A549 (cell line): ENCODE data around the gene SRGAP3. TPM values are rescaled to one million over a fixed set of nuclear protein-coding genes. Genes with fewer than 3 reads are reported as not detected.

Experiments used
- ATAC-seq, 2 experiments: fragments of 200-7000 bp in 1 of 2; fragments of >200 bp in 1 of 2; cut with Nextera tagmentation in 1 of 2; cut with Tn5 transposase in 1 of 2; 3 replicates each; pipeline versions ENCODE4 v1.8.0 to v1.9.1; 2018 to 2020; ENCODE audit warnings: mild to moderate bottlenecking in 1 of 2, moderate library complexity in 1 of 2
- CTCF ChIA-PET: fragments of 300-600 bp; sonication (Branson Sonifier 250); formaldehyde crosslinking; extraction: SDS; loops from one replicate; lab custom pipeline; 2021; ENCODE audit warnings: antibody characterized with exemption, inconsistent platforms; lab: Yijun Ruan, JAX
- POLR2A ChIA-PET: fragments of 350-600 bp; formaldehyde crosslinking; extraction: SDS; loops from one replicate; lab custom pipeline; 2021; ENCODE audit warnings: antibody characterized with exemption, inconsistent platforms; lab: Yijun Ruan, JAX
- DNase-seq, 2 experiments: peaks; one replicate each; pipeline versions ENCODE4 v3.0.0 to v3.0.0-alpha.2; 2011 to 2016; ENCODE audit warnings: low read depth in 1 of 2, low spot score in 1 of 2
- FAIRE-seq: peaks from 2 replicates; lab custom pipeline; 2011; peaks lifted over from hg19 to GRCh38; lab: Jason Lieb, UNC
- H3K27ac ChIP-seq, 2 experiments: fragments of >200 bp; sonication (Bioruptor Twin); formaldehyde crosslinking; 3 replicates each; pipeline ENCODE4 v1.5.1; 2016 to 2017
- H3K4me1 ChIP-seq: fragments of >200 bp; sonication (Bioruptor Twin); formaldehyde crosslinking; 3 replicates; pipeline ENCODE4 v1.6.1; 2016
- H3K4me2 ChIP-seq: fragments of >200 bp; sonication (Bioruptor Twin); formaldehyde crosslinking; 3 replicates; pipeline ENCODE4 v1.6.1; 2016
- H3K4me3 ChIP-seq: fragments of >200 bp; sonication (Bioruptor Twin); formaldehyde crosslinking; 3 replicates; pipeline ENCODE4 v1.5.1; 2016
- H3K9me3 ChIP-seq: fragments of >200 bp; sonication (Bioruptor Twin); formaldehyde crosslinking; 3 replicates; pipeline ENCODE4 v1.6.1; 2016
- BHLHE40 ChIP-seq: IDR thresholded peaks from 2 replicates; pipeline ENCODE4 v1.6.1; 2012; ENCODE audit warnings: low read depth, low read length, inconsistent platforms
- CBX2 ChIP-seq: fragments of 200-600 bp; sonication (generic); IDR thresholded peaks from 2 replicates; pipeline ENCODE4 v1.6.1; 2016; ENCODE audit warnings: low read depth, mild to moderate bottlenecking, borderline replicate concordance
- CHD4 ChIP-seq: fragments of 200-600 bp; sonication (generic); IDR thresholded peaks from 2 replicates; pipeline ENCODE4 v1.6.1; 2016; ENCODE audit warnings: antibody characterized with exemption, mild to moderate bottlenecking, borderline replicate concordance
- EHF ChIP-seq: fragments of 250-450 bp; sonication (Bioruptor Pico); IDR thresholded peaks from 2 replicates; pipeline ENCODE4 v1.5.0; 2020; ENCODE audit warnings: mild to moderate bottlenecking
- EHMT2 ChIP-seq: fragments of 200-600 bp; sonication (generic); IDR thresholded peaks from 2 replicates; pipeline ENCODE4 v1.6.1; 2016; ENCODE audit warnings: antibody characterized with exemption, low read depth, mild to moderate bottlenecking, moderate library complexity
- ELK1 ChIP-seq: fragments of 150-350 bp; IDR thresholded peaks from 2 replicates; pipeline ENCODE4 v1.6.1; 2014; ENCODE audit warnings: low read depth, mild to moderate bottlenecking, low read length
- EP300 ChIP-seq, 2 experiments: fragments of >200 bp; sonication (Bioruptor Twin); formaldehyde crosslinking; IDR thresholded peaks; 2 replicates in 1 of 2; 3 replicates in 1 of 2; pipeline ENCODE4 v1.6.1; 2016 to 2017
- ESRRA ChIP-seq: fragments of 150-350 bp; IDR thresholded peaks from 2 replicates; pipeline ENCODE4 v1.6.1; 2014; ENCODE audit warnings: mild to moderate bottlenecking, low read length, borderline replicate concordance
- GATA3 ChIP-seq: IDR thresholded peaks from 2 replicates; pipeline ENCODE4 v1.6.1; 2012; ENCODE audit warnings: borderline replicate concordance
- HDAC2 ChIP-seq: fragments of 200-600 bp; sonication (generic); IDR thresholded peaks from 2 replicates; pipeline ENCODE4 v1.6.1; 2016
- HEYL ChIP-seq: fragments of 250-450 bp; sonication (Bioruptor Pico); IDR thresholded peaks from 2 replicates; pipeline ENCODE4 v1.8.0; 2021; ENCODE audit warnings: mild to moderate bottlenecking, moderate library complexity
- HOXA7 ChIP-seq: fragments of 250-450 bp; sonication (Bioruptor Pico); IDR thresholded peaks from 2 replicates; pipeline ENCODE4 v1.5.0; 2020; ENCODE audit warnings: mild to moderate bottlenecking, moderate library complexity
- HOXB13 ChIP-seq: fragments of 250-450 bp; sonication (Bioruptor Pico); IDR thresholded peaks from 2 replicates; pipeline ENCODE4 v1.5.0; 2020; ENCODE audit warnings: low read depth, mild to moderate bottlenecking, moderate library complexity
- JUN ChIP-seq, 2 experiments: fragments of >200 bp; sonication (Bioruptor Twin); formaldehyde crosslinking; IDR thresholded peaks; 2 replicates in 1 of 2; 3 replicates in 1 of 2; pipeline ENCODE4 v1.6.1; 2016 to 2017
- KDM5A ChIP-seq: fragments of 200-600 bp; sonication (generic); IDR thresholded peaks from 2 replicates; pipeline ENCODE4 v1.6.1; 2016; ENCODE audit warnings: antibody characterized with exemption, mild to moderate bottlenecking
- MAFK ChIP-seq: fragments of 450-650 bp; IDR thresholded peaks from 2 replicates; pipeline ENCODE4 v1.6.1; 2014; ENCODE audit not compliant: partially characterized antibody
- MAZ ChIP-seq: fragments of 150-350 bp; IDR thresholded peaks from 2 replicates; pipeline ENCODE4 v1.6.1; 2014; ENCODE audit warnings: antibody characterized with exemption, low read depth, low read length, borderline replicate concordance
- MYC ChIP-seq: IDR thresholded peaks from 2 replicates; pipeline ENCODE4 v1.6.1; 2012; ENCODE audit warnings: mild to moderate bottlenecking, inconsistent platforms, low read length, improper control_type of control experiment, borderline replicate concordance
- NR3C1 ChIP-seq: fragments of >200 bp; sonication (Bioruptor Twin); formaldehyde crosslinking; IDR thresholded peaks from 3 replicates; pipeline ENCODE4 v1.6.1; 2017
- RAD21 ChIP-seq, 2 experiments: fragments of >200 bp in 1 of 2; sonication (Bioruptor Twin) in 1 of 2; formaldehyde crosslinking in 1 of 2; IDR thresholded peaks in 1 of 2; conservative IDR thresholded peaks in 1 of 2; 2 replicates in 1 of 2; 3 replicates in 1 of 2; pipeline ENCODE4 v1.6.1; 2012 to 2018; ENCODE audit warnings: inconsistent platforms in 1 of 2
- RARB ChIP-seq: fragments of 250-450 bp; sonication (Bioruptor Pico); IDR thresholded peaks from 2 replicates; pipeline ENCODE4 v1.8.0; 2021; ENCODE audit warnings: mild to moderate bottlenecking, moderate library complexity
- RCOR1 ChIP-seq: fragments of 150-350 bp; IDR thresholded peaks from 2 replicates; pipeline ENCODE4 v1.6.1; 2014; ENCODE audit warnings: antibody characterized with exemption, low read length, low read depth
- SREBF2 ChIP-seq: fragments of 450-650 bp; IDR thresholded peaks from 2 replicates; pipeline ENCODE4 v1.6.1; 2014; ENCODE audit warnings: mild to moderate bottlenecking, moderate library complexity
- TFCP2L1 ChIP-seq: fragments of 250-450 bp; sonication (Bioruptor Pico); IDR thresholded peaks from 2 replicates; pipeline ENCODE4 v1.5.0; 2021; ENCODE audit warnings: mild to moderate bottlenecking
- ZFP36 ChIP-seq: fragments of 450-650 bp; IDR thresholded peaks from 2 replicates; pipeline ENCODE4 v1.6.1; 2014; ENCODE audit warnings: borderline replicate concordance; ENCODE audit not compliant: partially characterized antibody
- ZSCAN20 ChIP-seq: fragments of 250-450 bp; sonication (Bioruptor Pico); IDR thresholded peaks from 2 replicates; pipeline ENCODE4 v1.8.0; 2022; ENCODE audit warnings: mild to moderate bottlenecking, moderate library complexity
- WGBS: methylation state at CpG from one replicate; pipeline ENCODE4 v1.1.6; 2017; ENCODE audit errors: missing lambda C conversion rate; 5-methylcytosine and 5-hydroxymethylcytosine counted together
- polyA plus RNA-seq, 4 experiments: library from polyadenylated mRNA; depleted of rRNA in 3 of 4; stranded (reverse); fragments of >200 nt; fragmentation: RNase III in 1 of 4; extraction: RNeasy Plus Mini Kit Qiagen cat#74134 plus additional on column Dnase treatment in 1 of 4; gene quantifications; 2 replicates in 3 of 4; 3 replicates in 1 of 4; pipeline ENCODE4 v1.2.3, GENCODE V29; 2011 to 2017
- TF ChIP-seq, protein P1 (sequence below): fragments of 250-450 bp; sonication (Bioruptor Pico); IDR thresholded peaks from 2 replicates; pipeline ENCODE4 v1.5.0; 2020; ENCODE audit warnings: low read depth, mild to moderate bottlenecking, moderate library complexity
- TF ChIP-seq, protein P2 (sequence below): fragments of 250-450 bp; sonication (Bioruptor Pico); IDR thresholded peaks from 2 replicates; pipeline ENCODE4 v1.5.0; 2021; ENCODE audit warnings: mild to moderate bottlenecking, moderate library complexity, borderline replicate concordance
- TF ChIP-seq, protein P3 (sequence below): IDR thresholded peaks from 2 replicates; pipeline ENCODE4 v1.6.1; 2012; ENCODE audit warnings: low read depth, borderline replicate concordance

SRGAP3 gene
- polyA plus RNA-seq, 2 of the 4 experiments (the other 2 are of a cell fraction) = 1.6 to 2.5 TPM

GRCh38 chr3:9059489-9060400, 189.7 kb downstream of the SRGAP3 start:
- DNase-seq = no peak
- FAIRE-seq = no peak
- no peak; a peak in 1 of 6 replicates for ATAC-seq
- TF ChIP-seq GATA3 = no peak
- no peak for TF ChIP-seq HOXA7 (CRISPR knock-in tag)
- TF ChIP-seq EHF (CRISPR knock-in tag) = no peak
- no peak for TF ChIP-seq NR3C1
- TF ChIP-seq KDM5A = no peak
- no peak for TF ChIP-seq TFCP2L1 (CRISPR knock-in tag)
- TF ChIP-seq HEYL (CRISPR knock-in tag) = no peak
- no peak for TF ChIP-seq ESRRA
- no peak overlapping the region for H3K4me2 ChIP-seq
- 68% methylated on average over 18 of the region's 19 CpGs for WGBS
- H3K27ac ChIP-seq = no peak overlapping the region
- ChIA-PET POLR2A (no interaction called here), CTCF (interaction anchor here (0.6 to 2.7 kb wide), 5 partner anchors 8 to 252 kb away, joined by 3 to 14 read pairs (median 3); no protein-coding TSS in a partner anchor)
- no peak overlapping the region for H3K4me3 ChIP-seq
- H3K4me1 ChIP-seq = no peaks in the 10 kb centered on the region
- peaks cover 5% of the 10 kb centered on the region; the same call in 1 of the 3 replicates for H3K9me3 ChIP-seq

DNA sequence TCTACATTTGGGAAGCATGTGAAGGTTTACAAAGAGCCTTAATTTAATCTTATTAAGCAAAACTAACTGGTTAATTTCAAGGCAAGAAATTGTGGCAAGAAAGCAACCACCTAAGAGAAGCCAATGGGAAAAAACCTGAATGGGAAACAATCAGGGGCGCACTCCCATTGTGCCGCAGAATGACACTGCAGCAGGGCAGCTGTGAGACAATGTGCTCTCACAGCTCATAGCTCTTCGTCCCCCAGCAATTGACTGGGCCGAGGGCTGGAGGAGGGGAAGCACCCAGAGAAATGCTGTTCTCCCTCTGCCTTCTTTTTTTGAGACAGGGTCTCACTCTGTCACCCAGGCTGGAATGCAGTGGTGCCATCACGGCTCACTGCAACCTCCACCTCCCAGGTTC, 192.9 kb downstream of the SRGAP3 start:
- FAIRE-seq (no peak), DNase-seq (no peak), ATAC-seq (no peak)
- TF ChIP-seq RCOR1 = no peak
- TF ChIP-seq HDAC2 = no peak
- TF ChIP-seq CBX2 = no peak
- no peak for TF ChIP-seq MAFK
- TF ChIP-seq RARB = no peak
- TF ChIP-seq JUN (IDR thresholded peaks at IDR 0.05) = no peak
- no peak for TF ChIP-seq SREBF2
- TF ChIP-seq MYC = no peak
- no peak for TF ChIP-seq RAD21 (conservative IDR thresholded peaks at IDR 0.05 in 1 of 2, IDR thresholded peaks at IDR 0.05 in 1 of 2)
- TF ChIP-seq, protein P1, sequence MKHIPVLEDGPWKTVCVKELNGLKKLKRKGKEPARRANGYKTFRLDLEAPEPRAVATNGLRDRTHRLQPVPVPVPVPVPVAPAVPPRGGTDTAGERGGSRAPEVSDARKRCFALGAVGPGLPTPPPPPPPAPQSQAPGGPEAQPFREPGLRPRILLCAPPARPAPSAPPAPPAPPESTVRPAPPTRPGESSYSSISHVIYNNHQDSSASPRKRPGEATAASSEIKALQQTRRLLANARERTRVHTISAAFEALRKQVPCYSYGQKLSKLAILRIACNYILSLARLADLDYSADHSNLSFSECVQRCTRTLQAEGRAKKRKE (CRISPR knock-in tag) = no peak
- H3K4me1 ChIP-seq = no peaks in the 10 kb centered on the region
- no peak overlapping the region for H3K27ac ChIP-seq
- no peak overlapping the region for H3K4me3 ChIP-seq
- WGBS = 60% methylated on average over 5 of the region's 5 CpGs
- POLR2A ChIA-PET = no interaction called here
- H3K9me3 ChIP-seq = no peaks in the 10 kb centered on the region
- H3K4me2 ChIP-seq = no peak overlapping the region
- CTCF ChIA-PET = interaction anchor here (1.4 to 1.5 kb wide), 2 partner anchors 11 to 68 kb away, joined by 3 to 7 read pairs; no protein-coding TSS in a partner anchor

GRCh38 chr3:9047452-9048346, 201.7 kb downstream of the SRGAP3 start:
- ATAC-seq (no peak), FAIRE-seq (no peak), DNase-seq (no peak)
- H3K27ac ChIP-seq = no peak overlapping the region
- no peaks in the 10 kb centered on the region for H3K9me3 ChIP-seq
- no peak overlapping the region for H3K4me3 ChIP-seq
- ChIA-PET POLR2A (no interaction called here), CTCF (interaction anchor here (1.4 kb wide), 1 partner anchor 60 kb away, joined by 3 read pairs; no protein-coding TSS in a partner anchor)
- H3K4me2 ChIP-seq = no peak overlapping the region
- 92% methylated on average over 16 of the region's 20 CpGs for WGBS
- H3K4me1 ChIP-seq = no peaks in the 10 kb centered on the region
- TF ChIP-seq EP300 (IDR thresholded peaks at IDR 0.05) (no peak), CHD4 (no peak), ELK1 (no peak), RCOR1 (no peak), ZFP36 (no peak), EHMT2 (no peak), ZSCAN20 (CRISPR knock-in tag) (no peak), MAZ (no peak), HOXB13 (CRISPR knock-in tag) (no peak), BHLHE40 (no peak)
- TF ChIP-seq, protein P2, sequence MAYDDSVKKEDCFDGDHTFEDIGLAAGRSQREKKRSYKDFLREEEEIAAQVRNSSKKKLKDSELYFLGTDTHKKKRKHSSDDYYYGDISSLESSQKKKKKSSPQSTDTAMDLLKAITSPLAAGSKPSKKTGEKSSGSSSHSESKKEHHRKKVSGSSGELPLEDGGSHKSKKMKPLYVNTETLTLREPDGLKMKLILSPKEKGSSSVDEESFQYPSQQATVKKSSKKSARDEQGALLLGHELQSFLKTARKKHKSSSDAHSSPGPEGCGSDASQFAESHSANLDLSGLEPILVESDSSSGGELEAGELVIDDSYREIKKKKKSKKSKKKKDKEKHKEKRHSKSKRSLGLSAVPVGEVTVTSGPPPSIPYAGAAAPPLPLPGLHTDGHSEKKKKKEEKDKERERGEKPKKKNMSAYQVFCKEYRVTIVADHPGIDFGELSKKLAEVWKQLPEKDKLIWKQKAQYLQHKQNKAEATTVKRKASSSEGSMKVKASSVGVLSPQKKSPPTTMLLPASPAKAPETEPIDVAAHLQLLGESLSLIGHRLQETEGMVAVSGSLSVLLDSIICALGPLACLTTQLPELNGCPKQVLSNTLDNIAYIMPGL (CRISPR knock-in tag) = no peak
- TF ChIP-seq, protein P3, sequence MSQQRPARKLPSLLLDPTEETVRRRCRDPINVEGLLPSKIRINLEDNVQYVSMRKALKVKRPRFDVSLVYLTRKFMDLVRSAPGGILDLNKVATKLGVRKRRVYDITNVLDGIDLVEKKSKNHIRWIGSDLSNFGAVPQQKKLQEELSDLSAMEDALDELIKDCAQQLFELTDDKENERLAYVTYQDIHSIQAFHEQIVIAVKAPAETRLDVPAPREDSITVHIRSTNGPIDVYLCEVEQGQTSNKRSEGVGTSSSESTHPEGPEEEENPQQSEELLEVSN = no peak
